Hepatocyte (in vitro differentiated cells): ENCODE data around the gene DNAH3.

Experiments
- CTCF ChIP-seq: fragments of 200-600 bp; sonication (generic); IDR thresholded peaks from 2 replicates; pipeline ENCODE4 v1.5.1; 2016; ENCODE audit warnings: antibody characterized with exemption, mild to moderate bottlenecking; ENCODE audit not compliant: poor library complexity
- EZH2 ChIP-seq: fragments of 200-600 bp; sonication (generic); IDR thresholded peaks from 2 replicates; pipeline ENCODE4 v1.6.1; 2016; ENCODE audit warnings: antibody characterized with exemption, mild to moderate bottlenecking, borderline replicate concordance
- EZH2phosphoT487 ChIP-seq: fragments of 200-600 bp; sonication (generic); IDR thresholded peaks from one replicate; pipeline ENCODE4 v1.6.1; 2018; ENCODE audit warnings: antibody characterized with exemption, mild to moderate bottlenecking, low read depth, moderate library complexity; ENCODE audit not compliant: unreplicated experiment, severe bottlenecking

- TF ChIP-seq EZH2 = no peak
- no peak for TF ChIP-seq CTCF
- no peak for TF ChIP-seq EZH2phosphoT487
These were observed 234.4 kb downstream of the DNAH3 start for GRCh38 chr16:20916289-20916688.
